Lung (tissue), 12 donors: ENCODE results near the gene CD2BP2. TPM values are rescaled to one million over a fixed set of nuclear protein-coding genes. Genes with fewer than 3 reads are reported as not detected.

ENCODE experiments used
- ATAC-seq: fragments of 200-7000 bp; cut with Tn5 transposase; one replicate; pipeline ENCODE4 v1.9.1; 2020; ENCODE audit warnings: moderate number of reproducible peaks; ENCODE audit not compliant: insufficient read depth, low FRiP score
- DNase-seq, 3 donors: peaks; one replicate each; pipeline ENCODE4 v3.0.0-alpha.2; 2013 to 2017
- H3K27ac ChIP-seq, 2 donors: one replicate each; pipeline ENCODE4 v1.5.1; 2013; ENCODE audit warnings: mild to moderate bottlenecking in 2 of 2, moderate library complexity in 2 of 2, control low read depth in 1 of 2, inconsistent platforms in 1 of 2, low read depth in 1 of 2, low read length in 1 of 2
- H3K27me3 ChIP-seq, 3 donors: one replicate each; pipeline ENCODE4 v1.5.1; 2013; ENCODE audit warnings: low read length in 2 of 3; ENCODE audit not compliant: control insufficient read depth in 3 of 3, insufficient read depth in 3 of 3
- H3K36me3 ChIP-seq, 4 donors: one replicate each; pipeline ENCODE4 v1.5.1; 2013; ENCODE audit warnings: low read length in 4 of 4, mild to moderate bottlenecking in 1 of 4, moderate library complexity in 1 of 4; ENCODE audit not compliant: control insufficient read depth in 4 of 4, insufficient read depth in 4 of 4
- H3K4me1 ChIP-seq, 5 donors: one replicate each; pipeline ENCODE4 v1.5.1; 2013; ENCODE audit warnings: low read length in 5 of 5, mild to moderate bottlenecking in 2 of 5, moderate library complexity in 1 of 5; ENCODE audit not compliant: control insufficient read depth in 5 of 5, insufficient read depth in 5 of 5
- H3K4me3 ChIP-seq: one replicate; pipeline ENCODE4 v1.5.1; 2013; ENCODE audit warnings: mild to moderate bottlenecking, control low read depth, moderate library complexity
- H3K9ac ChIP-seq, 2 donors: one replicate each; pipeline ENCODE4 v1.5.1; 2013; ENCODE audit warnings: low read length in 2 of 2, control low read depth in 1 of 2; ENCODE audit not compliant: insufficient read depth in 1 of 2
- H3K9me3 ChIP-seq, 4 donors: one replicate each; pipeline ENCODE4 v1.5.1; 2013; ENCODE audit warnings: low read length in 3 of 4, mild to moderate bottlenecking in 1 of 4, moderate library complexity in 1 of 4; ENCODE audit not compliant: control insufficient read depth in 4 of 4, insufficient read depth in 3 of 4
- CTCF ChIP-seq: IDR thresholded peaks from 2 replicates; pipeline ENCODE4 v1.5.1; 2012; ENCODE audit warnings: mild to moderate bottlenecking; ENCODE audit errors: control extremely low read depth, extremely low read depth
- WGBS, 2 donors: extraction: QIAGEN DNeasy Blood & Tissue Kit; methylation state at CpG; one replicate each; pipeline ENCODE4 v1.1.7; 2013; 5-methylcytosine and 5-hydroxymethylcytosine counted together
- polyA plus RNA-seq, 2 donors: library from polyadenylated mRNA; stranded (reverse); fragments of 200-250 nt; gene quantifications; one replicate each; pipeline ENCODE4 v1.2.1, GENCODE V29; 2013
- total RNA-seq, 2 donors: library from RNA; depleted of rRNA in 1 of 2; stranded (reverse); fragments of >200 nt in 1 of 2; gene quantifications; one replicate each; pipeline ENCODE4 v1.2.1, GENCODE V29; 2014 to 2021
- donor health status: control.
- donor health status: control.
- donor health status: Bipolar disorder and iron deficiency.
- donor health status: healthy.
- donor health status: DM: yes; HTN: yes; CAD: no.

The CD2BP2 gene
- total and polyA plus RNA-seq, 4 donors, result 37.5 to 69.8 (median 46.3) TPM

GRCh38 chr16:30378236-30379157, 23.4 kb upstream of the CD2BP2 start:
- H3K4me1 ChIP-seq, result peaks cover 0 to 8% (median 5%) of the 10 kb centered on the region in 5 donors
- H3K27ac ChIP-seq, result peak overlapping the region; percentile 92 to 98
- DNase-seq (peak; percentile 99), ATAC-seq (peak; percentile 98)
- 1% methylated on average over 62 to 67 of the region's 67 CpGs for WGBS, 2 donors
- H3K36me3 ChIP-seq, result no peaks in the 10 kb centered on the region
- no peaks in the 10 kb centered on the region for H3K9me3 ChIP-seq
- peak overlapping the region; percentile 60 for H3K4me3 ChIP-seq
- TF ChIP-seq CTCF, result no peak
- peak overlapping the region; percentile 38 to 93 for H3K9ac ChIP-seq
- no peaks in the 10 kb centered on the region for H3K27me3 ChIP-seq

- H3K9me3 ChIP-seq, result no peaks in the 10 kb centered on the region
- TF ChIP-seq CTCF, result no peak
- WGBS, 2 donors, result 0% methylated on average over 34 to 39 of the region's 39 CpGs
- DNase-seq (peak; percentile 94 to 97 (median 97)), ATAC-seq (peak; percentile 64)
- no peaks in the 10 kb centered on the region for H3K27me3 ChIP-seq
- peak overlapping the region; percentile 49 to 93 for H3K9ac ChIP-seq
- peaks cover 0 to 6% (median 4%) of the 10 kb centered on the region in 5 donors for H3K4me1 ChIP-seq
- no peaks in the 10 kb centered on the region for H3K36me3 ChIP-seq
- peak overlapping the region; percentile 5 for H3K4me3 ChIP-seq
- peak overlapping the region; percentile 92 to 98 for H3K27ac ChIP-seq
Measured at GRCh38 chr16:30377812-30378235, 22.7 kb upstream of the CD2BP2 start.

GRCh38 chr16:30377050-30377811, 22.1 kb upstream of the CD2BP2 start:
- Histone ChIP-seq H3K27ac (peak overlapping the region; percentile 92 to 98), H3K9me3 (no peaks in the 10 kb centered on the region), H3K4me1 (peaks cover 0 to 6% (median 4%) of the 10 kb centered on the region in 5 donors), H3K9ac (peak overlapping the region; percentile 93 to 94), H3K27me3 (no peaks in the 10 kb centered on the region), H3K36me3 (no peaks in the 10 kb centered on the region), H3K4me3 (peak overlapping the region; percentile 5)
- ATAC-seq, result no peak
- no peak for DNase-seq
- 35% methylated on average over 28 to 29 of the region's 29 CpGs for WGBS, 2 donors
- no peak for TF ChIP-seq CTCF
